GM10248 (cell line): ENCODE measurements around the gene TRDN.

Experiments
- CTCF ChIA-PET: fragments of 300-600 bp; sonication (Branson Sonifier 250); formaldehyde crosslinking; extraction: SDS; loops from one replicate; lab custom pipeline; 2021; ENCODE audit warnings: antibody characterized with exemption; lab: Yijun Ruan, JAX
- POLR2A ChIA-PET: fragments of 350-650 bp; sonication (Branson Sonifier 250); formaldehyde crosslinking; extraction: SDS; loops from one replicate; lab custom pipeline; 2020; ENCODE audit warnings: antibody characterized with exemption; lab: Yijun Ruan, JAX
- DNase-seq: peaks from one replicate; pipeline ENCODE4 v3.0.0; 2012; ENCODE audit errors: extremely low spot score
- TF ChIP-seq, protein P1 (sequence below): IDR thresholded peaks from 2 replicates; pipeline ENCODE4 v1.5.1; 2012; ENCODE audit warnings: mild to moderate bottlenecking, low read depth; ENCODE audit errors: extremely low read depth, missing control alignments, control extremely low read depth

TRDN gene

DNA sequence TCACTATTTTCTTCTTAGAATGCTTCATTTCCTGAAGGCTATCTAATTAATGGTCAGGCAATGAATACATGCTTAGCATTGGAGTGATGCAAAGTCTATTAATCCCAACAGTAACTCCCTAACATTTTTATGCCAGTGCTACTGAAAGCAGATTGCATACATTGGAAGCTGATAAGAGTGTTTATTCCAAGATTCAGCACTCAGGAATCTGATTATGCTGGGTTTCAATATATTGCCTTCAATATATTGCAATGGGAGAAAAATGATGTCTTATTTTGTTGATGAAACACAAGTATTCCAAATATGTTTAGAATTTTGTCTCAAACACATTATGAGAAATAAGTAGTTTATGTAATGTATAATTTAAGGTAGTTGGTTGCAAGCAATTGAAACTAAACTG, 26.7 kb upstream of the TRDN start:
- CTCF ChIA-PET, result interaction anchor here (0.7 kb wide), 1 partner anchor 19 kb away, joined by 3 read pairs; no protein-coding TSS in a partner anchor
- no peak for DNase-seq
- TF ChIP-seq, protein P1, sequence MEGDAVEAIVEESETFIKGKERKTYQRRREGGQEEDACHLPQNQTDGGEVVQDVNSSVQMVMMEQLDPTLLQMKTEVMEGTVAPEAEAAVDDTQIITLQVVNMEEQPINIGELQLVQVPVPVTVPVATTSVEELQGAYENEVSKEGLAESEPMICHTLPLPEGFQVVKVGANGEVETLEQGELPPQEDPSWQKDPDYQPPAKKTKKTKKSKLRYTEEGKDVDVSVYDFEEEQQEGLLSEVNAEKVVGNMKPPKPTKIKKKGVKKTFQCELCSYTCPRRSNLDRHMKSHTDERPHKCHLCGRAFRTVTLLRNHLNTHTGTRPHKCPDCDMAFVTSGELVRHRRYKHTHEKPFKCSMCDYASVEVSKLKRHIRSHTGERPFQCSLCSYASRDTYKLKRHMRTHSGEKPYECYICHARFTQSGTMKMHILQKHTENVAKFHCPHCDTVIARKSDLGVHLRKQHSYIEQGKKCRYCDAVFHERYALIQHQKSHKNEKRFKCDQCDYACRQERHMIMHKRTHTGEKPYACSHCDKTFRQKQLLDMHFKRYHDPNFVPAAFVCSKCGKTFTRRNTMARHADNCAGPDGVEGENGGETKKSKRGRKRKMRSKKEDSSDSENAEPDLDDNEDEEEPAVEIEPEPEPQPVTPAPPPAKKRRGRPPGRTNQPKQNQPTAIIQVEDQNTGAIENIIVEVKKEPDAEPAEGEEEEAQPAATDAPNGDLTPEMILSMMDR, result no peak
- POLR2A ChIA-PET, result no interaction called here

DNA sequence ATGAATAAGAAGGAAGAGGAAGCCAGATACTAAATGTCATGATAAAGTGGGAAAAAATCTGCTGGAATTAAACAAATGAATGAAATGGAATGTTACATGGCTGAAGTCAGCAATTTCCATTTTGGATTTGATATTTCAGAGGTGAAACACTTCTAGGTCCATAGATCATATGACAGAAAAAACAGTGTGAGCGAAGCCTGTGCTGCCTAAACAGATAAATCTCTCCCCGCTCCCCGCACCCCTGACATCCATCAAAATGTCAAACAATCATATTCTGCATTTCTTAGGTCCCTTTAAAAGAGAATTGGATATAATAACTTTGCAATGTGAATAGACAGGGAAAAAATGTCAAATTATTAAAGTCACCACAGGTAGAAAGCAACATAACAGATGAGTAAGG, 26.0 kb upstream of the TRDN start:
- no peak for DNase-seq
- TF ChIP-seq, protein P1, result no peak
- POLR2A ChIA-PET, result no interaction called here
- CTCF ChIA-PET, result no interaction called here

DNA sequence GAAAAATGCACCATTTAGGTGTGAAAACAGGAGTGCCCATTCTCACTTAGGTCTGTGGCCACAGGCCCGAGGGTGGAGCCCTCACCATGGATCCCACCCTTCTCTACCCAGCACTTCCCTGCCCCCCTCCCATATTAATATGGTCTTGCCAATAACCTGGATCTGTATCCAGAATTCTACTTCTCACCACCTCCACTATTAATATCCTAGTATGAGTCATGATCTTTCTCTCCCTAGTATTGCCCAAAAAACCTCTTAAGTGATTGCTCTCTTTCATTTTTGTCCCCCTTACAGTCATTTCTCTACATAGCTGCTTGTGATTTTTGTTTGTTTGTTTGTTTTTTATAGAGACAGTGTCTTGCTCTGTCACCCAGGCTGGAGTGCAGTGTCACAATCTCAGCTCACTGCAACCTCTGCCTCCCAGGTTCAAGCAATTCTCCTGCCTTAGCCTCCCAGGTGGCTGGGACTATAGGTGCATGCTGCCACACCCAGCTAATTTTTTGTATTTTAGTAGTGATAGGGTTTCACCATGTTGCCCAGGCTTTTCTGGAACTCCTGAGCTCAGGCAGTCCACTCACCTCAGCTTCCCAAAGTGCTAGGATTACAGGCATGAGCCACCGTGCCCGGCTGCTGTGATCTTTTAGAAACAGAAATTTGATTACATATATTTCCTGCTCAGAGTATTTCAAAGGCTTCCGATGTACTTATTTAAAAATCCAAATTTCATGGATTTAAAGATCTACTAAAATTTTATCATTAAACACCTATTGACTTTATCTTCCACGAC, 24.5 kb upstream of the TRDN start:
- no peak for DNase-seq
- TF ChIP-seq, protein P1, result no peak
- CTCF ChIA-PET, result interaction anchor here (1.4 kb wide), 1 partner anchor 29 kb away, joined by 3 read pairs; no protein-coding TSS in a partner anchor
- POLR2A ChIA-PET, result no interaction called here

DNA sequence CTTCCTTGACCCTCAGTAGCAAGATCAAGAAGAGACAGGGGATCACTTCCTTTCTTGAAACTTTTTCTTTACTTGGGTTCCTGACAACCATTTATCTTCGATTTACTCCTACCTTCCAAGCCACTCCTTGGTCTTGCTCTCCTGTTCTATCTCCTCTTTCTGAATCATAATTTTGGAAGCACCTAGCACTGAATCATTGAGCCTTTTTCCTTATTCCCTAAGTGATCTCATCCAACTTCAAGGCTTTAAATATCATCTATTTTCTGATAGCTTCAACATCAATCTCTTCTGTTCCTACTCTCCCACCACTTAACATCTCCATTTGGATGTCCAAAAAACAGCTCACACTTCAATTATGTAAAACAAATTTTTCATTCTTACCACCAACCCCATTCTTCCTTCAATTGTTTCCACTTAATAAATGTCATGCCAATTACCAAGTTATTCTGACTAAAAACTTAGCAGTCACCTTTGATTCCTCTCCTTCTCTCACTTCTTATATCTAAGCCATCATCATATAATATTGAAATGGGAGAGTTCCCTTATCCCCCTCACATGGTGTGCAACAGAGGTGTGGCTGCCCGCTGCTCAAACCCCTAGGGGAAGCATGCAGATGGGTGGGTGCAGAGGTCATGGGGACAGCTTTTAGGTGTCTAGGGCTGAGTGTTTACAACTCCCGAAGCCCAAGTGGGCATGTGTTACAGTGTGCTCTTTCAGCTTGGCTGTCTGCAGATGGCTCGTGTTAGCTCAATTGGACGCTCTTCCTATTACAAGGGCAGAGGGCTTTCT, 23.4 kb upstream of the TRDN start:
- POLR2A ChIA-PET, result interaction anchor here (0.6 kb wide), 1 partner anchor 51 kb away, joined by 3 read pairs; no protein-coding TSS in a partner anchor
- DNase-seq, result no peak
- CTCF ChIA-PET, result interaction anchor here (0.8 to 1.9 kb wide), 3 partner anchors 9 to 30 kb away, joined by 3 to 4 read pairs (median 4); no protein-coding TSS in a partner anchor
- TF ChIP-seq, protein P1, result no peak

DNA sequence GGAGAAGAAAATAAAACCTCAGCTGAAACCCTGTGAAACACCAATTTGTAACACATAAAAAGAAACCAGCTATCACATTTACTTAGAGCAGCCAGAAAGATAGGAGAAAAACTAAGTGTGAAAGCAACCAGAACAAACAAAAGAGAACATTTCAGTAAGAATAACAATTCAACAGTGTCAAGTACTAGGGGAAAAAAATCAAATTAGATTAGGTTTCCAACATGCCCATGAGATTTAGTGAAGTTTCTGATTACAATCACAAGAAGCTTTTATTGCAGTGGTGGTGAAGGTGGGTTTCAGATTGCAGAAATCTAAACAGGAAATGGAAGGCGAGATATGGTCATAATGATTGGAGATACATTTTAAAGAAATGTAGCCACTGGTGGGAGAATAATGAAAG, 22.1 kb upstream of the TRDN start:
- no peak for DNase-seq
- TF ChIP-seq, protein P1, result no peak
- ChIA-PET POLR2A (no interaction called here), CTCF (interaction anchor here (1.2 to 1.9 kb wide), 2 partner anchors 10 to 118 kb away, joined by 3 to 4 read pairs; no protein-coding TSS in a partner anchor)
